ENCODE results near the gene FAM193A.
"Not testable (repeated sequence)": the region's sequence is repeated elsewhere in the genome, so short reads cannot be mapped to it uniquely, and the experiment has no call there.

The FAM193A gene

GRCh38 chr4:2716236-2716635 is 179.8 kb downstream of the FAM193A start:
- no peak for DNase-seq (ENCODE audit: extremely low read depth in 1 of 2, low read depth in 1 of 2)

- DNase-seq (ENCODE audit: extremely low read depth in 1 of 2, low read depth in 1 of 2): no peak
These were observed 185.1 kb downstream of the FAM193A start for GRCh38 chr4:2721586-2721985.

- DNase-seq (ENCODE audit: extremely low read depth in 1 of 2, low read depth in 1 of 2): no peak
These were observed 185.6 kb downstream of the FAM193A start for GRCh38 chr4:2722033-2722432.

- DNase-seq (ENCODE audit: extremely low read depth in 1 of 2, low read depth in 1 of 2): no peak
These were observed 187.3 kb downstream of the FAM193A start for GRCh38 chr4:2723751-2724150.

- no peak for DNase-seq (ENCODE audit: extremely low read depth in 1 of 2, low read depth in 1 of 2)
These were observed 188.9 kb downstream of the FAM193A start for GRCh38 chr4:2725380-2725779.

- DNase-seq (ENCODE audit: extremely low read depth in 1 of 2, low read depth in 1 of 2): not testable (repeated sequence)
These were observed 190.4 kb downstream of the FAM193A start for GRCh38 chr4:2726881-2727280.

GRCh38 chr4:2728221-2728620 is 191.8 kb downstream of the FAM193A start:
- DNase-seq (ENCODE audit: extremely low read depth in 1 of 2, low read depth in 1 of 2): no peak

GRCh38 chr4:2728806-2729532 is 192.5 kb downstream of the FAM193A start:
- no peak for DNase-seq (ENCODE audit: extremely low read depth in 1 of 2, low read depth in 1 of 2)

- DNase-seq (ENCODE audit: extremely low read depth in 1 of 2, low read depth in 1 of 2): no peak
These were observed 193.1 kb downstream of the FAM193A start for GRCh38 chr4:2729533-2729875.

- DNase-seq (ENCODE audit: extremely low read depth in 1 of 2, low read depth in 1 of 2): no peak
These were observed 195.5 kb downstream of the FAM193A start for GRCh38 chr4:2731907-2732317.

- DNase-seq (ENCODE audit: extremely low read depth in 1 of 2, low read depth in 1 of 2): no peak
These were observed 196.1 kb downstream of the FAM193A start for GRCh38 chr4:2732526-2732925.

GRCh38 chr4:2733001-2733843 is 196.8 kb downstream of the FAM193A start:
- DNase-seq (ENCODE audit: extremely low read depth in 1 of 2, low read depth in 1 of 2): no peak

- DNase-seq (ENCODE audit: extremely low read depth in 1 of 2, low read depth in 1 of 2): no peak
These were observed 197.6 kb downstream of the FAM193A start for GRCh38 chr4:2733844-2734574.

- DNase-seq (ENCODE audit: extremely low read depth in 1 of 2, low read depth in 1 of 2): no peak
These were observed 198.2 kb downstream of the FAM193A start for GRCh38 chr4:2734612-2735011.

GRCh38 chr4:2735869-2736268 is 199.4 kb downstream of the FAM193A start:
- DNase-seq (ENCODE audit: extremely low read depth in 1 of 2, low read depth in 1 of 2): no peak

- DNase-seq (ENCODE audit: extremely low read depth in 1 of 2, low read depth in 1 of 2): not testable (repeated sequence)
These were observed 201.8 kb downstream of the FAM193A start for GRCh38 chr4:2738296-2738695.

GRCh38 chr4:2741626-2742025 is 205.2 kb downstream of the FAM193A start:
- DNase-seq (ENCODE audit: extremely low read depth in 1 of 2, low read depth in 1 of 2): no peak

GRCh38 chr4:2742081-2742822 is 205.8 kb downstream of the FAM193A start:
- DNase-seq (ENCODE audit: extremely low read depth in 1 of 2, low read depth in 1 of 2): no peak

- DNase-seq (ENCODE audit: extremely low read depth in 1 of 2, low read depth in 1 of 2): no peak
These were observed 206.5 kb downstream of the FAM193A start for GRCh38 chr4:2742823-2743517.
